Ascending aorta (tissue), 2 donors: ENCODE measurements around the gene STK32C. TPM values are rescaled to one million over a fixed set of nuclear protein-coding genes. Genes with fewer than 3 reads are reported as not detected.

Experiments used
- DNase-seq, 2 donors: peaks; one replicate each; pipeline ENCODE4 v3.0.0-alpha.2; 2019; ENCODE audit warnings: low spot score in 2 of 2
- H3K27ac ChIP-seq, 2 donors: fragments of 200-600 bp; sonication (generic); one replicate each; pipeline ENCODE4 v1.5.1; 2016 to 2017; ENCODE audit warnings: mild to moderate bottlenecking in 1 of 2
- H3K27me3 ChIP-seq: fragments of 200-600 bp; sonication (generic); one replicate; pipeline ENCODE4 v1.5.1; 2017
- H3K36me3 ChIP-seq, 2 donors: fragments of 200-600 bp; sonication (generic); one replicate each; pipeline ENCODE4 v1.5.1; 2016
- H3K4me1 ChIP-seq, 2 donors: fragments of 200-600 bp; sonication (generic); one replicate each; pipeline ENCODE4 v1.5.1; 2016 to 2017; ENCODE audit warnings: mild to moderate bottlenecking in 1 of 2
- H3K4me3 ChIP-seq, 2 donors: fragments of 200-600 bp; sonication (generic); one replicate each; pipeline ENCODE4 v1.5.1; 2016 to 2017; ENCODE audit warnings: mild to moderate bottlenecking in 1 of 2
- H3K9me3 ChIP-seq, 2 donors: fragments of 200-600 bp; sonication (generic); one replicate each; pipeline ENCODE4 v1.5.1; 2016
- CTCF ChIP-seq, 3 experiments: fragments of 200-600 bp in 2 of 3; fragments of 450-650 bp in 1 of 3; sonication (generic) in 2 of 3; IDR thresholded peaks; one replicate each; pipeline ENCODE4 v1.5.1; 2016 to 2019; ENCODE audit warnings: antibody characterized with exemption in 3 of 3, mild to moderate bottlenecking in 1 of 3, moderate library complexity in 1 of 3
- intact Hi-C: fragments of 100-400 bp; cut with DNase I; formaldehyde crosslinking; loops from one replicate; pipeline ENCODE4 v1.15.1; 2023
- total RNA-seq: library from RNA; depleted of rRNA; stranded (reverse); fragments of >200 nt; gene quantifications from one replicate; pipeline ENCODE4 v1.1.0, GENCODE V29; 2016

The STK32C gene
- total RNA-seq, 1 donor from 2014 or later = 16.2 TPM

GRCh38 chr10:132332433-132332754 is 24.6 kb upstream of the STK32C start:
- no peak for DNase-seq
- intact Hi-C loops = loop anchor here (2.0 to 5.0 kb wide), 7 partner anchors 65 to 1046 kb away; partner anchors contain the start of genes BNIP3, PAOX, PPP2R2D and PWWP2B
- Histone ChIP-seq H3K4me3 (peak overlapping the region; percentile 81 to 87), H3K4me1 (peaks cover 4 to 20% of the 10 kb centered on the region in 2 donors), H3K27me3 (no peaks in the 10 kb centered on the region), H3K9me3 (no peaks in the 10 kb centered on the region), H3K36me3 (no peaks in the 10 kb centered on the region), H3K27ac (peak overlapping the region in 1 of 2 donors; percentile 52)
- no peak for TF ChIP-seq CTCF (IDR thresholded peaks at IDR 0.05)

GRCh38 chr10:132331601-132332432 is 24.1 kb upstream of the STK32C start, which contains the start of gene LRRC27:
Gene LRRC27 (plus strand): TSS chr10:132332193. CDS start chr10:132333525, 1,332 bp downstream.
- Histone ChIP-seq H3K4me1 (peaks cover 4 to 20% of the 10 kb centered on the region in 2 donors), H3K36me3 (no peaks in the 10 kb centered on the region), H3K27me3 (no peaks in the 10 kb centered on the region), H3K27ac (peak within 1 kb of the TSS; percentile 67 to 76), H3K9me3 (no peaks in the 10 kb centered on the region), H3K4me3 (peak within 1 kb of the TSS; percentile 81 to 87)
- DNase-seq = peak; percentile 93 to 99
- TF ChIP-seq CTCF (IDR thresholded peaks at IDR 0.05) = no peak
- intact Hi-C loops = loop anchor here (1.0 to 5.0 kb wide), 9 partner anchors 24 to 1047 kb away; partner anchors contain the start of genes BNIP3, INPP5A, PAOX and PPP2R2D

GRCh38 chr10:132330486-132330833 is 22.7 kb upstream of the STK32C start:
- H3K9me3 ChIP-seq = no peaks in the 10 kb centered on the region
- H3K27me3 ChIP-seq = no peaks in the 10 kb centered on the region
- DNase-seq = no peak
- H3K4me1 ChIP-seq = peaks cover 4 to 20% of the 10 kb centered on the region in 2 donors
- intact Hi-C loops = loop anchor here (2.0 to 5.0 kb wide), 7 partner anchors 67 to 977 kb away; partner anchors contain the start of genes BNIP3, INPP5A, PPP2R2D and PWWP2B
- H3K27ac ChIP-seq = peak overlapping the region; percentile 55 to 64
- H3K36me3 ChIP-seq = no peaks in the 10 kb centered on the region
- TF ChIP-seq CTCF (IDR thresholded peaks at IDR 0.05) = no peak
- peak overlapping the region; percentile 81 to 87 for H3K4me3 ChIP-seq

GRCh38 chr10:132329565-132330485 is 22.1 kb upstream of the STK32C start:
- no peak for DNase-seq
- intact Hi-C loops = loop anchor here (2.0 to 5.0 kb wide), 7 partner anchors 67 to 977 kb away; partner anchors contain the start of genes BNIP3, INPP5A, PPP2R2D and PWWP2B

More at GRCh38 chr10:132329565-132330485, 22.1 kb upstream of the STK32C start:
- Histone ChIP-seq H3K4me1 (peaks cover 4 to 20% of the 10 kb centered on the region in 2 donors), H3K27me3 (no peaks in the 10 kb centered on the region), H3K9me3 (no peaks in the 10 kb centered on the region), H3K27ac (peak overlapping the region; percentile 55 to 64), H3K4me3 (peak overlapping the region; percentile 21 to 81), H3K36me3 (no peaks in the 10 kb centered on the region)
- no peak for TF ChIP-seq CTCF (IDR thresholded peaks at IDR 0.05)
